ENCODE measurements around the gene HIRIP3. TPM values are rescaled to one million over a fixed set of nuclear protein-coding genes. Genes with fewer than 3 reads are reported as not detected.

The HIRIP3 gene
- total RNA-seq, 2 donors from 2014 or later, result 12.1 to 14.2 TPM

DNA sequence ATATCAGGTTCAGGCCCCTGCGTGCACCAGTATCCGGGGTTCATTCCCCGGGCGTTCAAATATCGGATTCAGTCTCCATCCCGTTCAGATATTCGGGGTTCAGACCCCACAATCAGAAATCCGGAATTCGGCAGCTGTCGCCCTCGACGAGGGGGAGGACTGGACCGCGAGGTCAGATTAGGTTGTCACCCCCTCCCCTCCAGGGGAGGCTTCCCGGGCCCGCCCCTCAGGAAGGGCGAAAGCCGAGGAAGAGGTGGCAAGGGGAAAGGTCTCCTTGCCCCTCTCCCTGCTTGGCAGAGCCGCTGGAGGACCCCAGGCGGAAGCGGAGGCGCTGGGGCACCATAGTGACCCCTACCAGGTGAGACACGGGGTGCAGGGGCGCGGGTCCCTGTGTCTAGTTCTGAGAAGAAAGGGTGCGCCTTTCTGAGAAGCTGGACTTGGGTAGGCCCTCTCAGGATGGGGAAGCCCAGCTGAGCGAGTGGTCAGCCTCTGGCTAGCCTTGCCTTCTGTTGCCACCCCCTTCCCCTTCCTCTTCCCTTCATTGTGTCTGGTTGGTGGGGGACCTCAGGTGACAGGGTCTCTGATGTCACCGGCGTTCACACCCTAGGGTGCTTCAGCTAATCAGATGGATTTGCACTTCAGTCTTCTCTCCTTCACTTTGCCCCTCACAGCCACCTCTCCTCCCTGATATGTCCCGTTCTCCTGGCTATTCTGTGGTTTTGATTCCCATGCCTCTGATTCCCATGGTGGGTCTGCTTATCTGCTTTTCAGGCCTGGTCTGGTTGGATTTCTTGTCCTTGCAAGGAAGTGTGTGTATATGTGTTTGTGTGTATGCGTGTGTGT is 20.9 kb downstream of the HIRIP3 start:
- intact Hi-C loops (cut with DNase I), result no loop called here
- peak; percentile 88 for DNase-seq (ENCODE audit: low spot score)

- intact Hi-C loops (cut with DNase I), result no loop called here
- DNase-seq (ENCODE audit: low spot score), result peak; percentile 99
Observed at GRCh38 chr16:29973384-29974246, 21.8 kb downstream of the HIRIP3 start, which contains the start of gene TAOK2. TAOK2 (plus strand) TSS chr16:29973868; CDS start chr16:29977773, 3,905 bp downstream.

DNA sequence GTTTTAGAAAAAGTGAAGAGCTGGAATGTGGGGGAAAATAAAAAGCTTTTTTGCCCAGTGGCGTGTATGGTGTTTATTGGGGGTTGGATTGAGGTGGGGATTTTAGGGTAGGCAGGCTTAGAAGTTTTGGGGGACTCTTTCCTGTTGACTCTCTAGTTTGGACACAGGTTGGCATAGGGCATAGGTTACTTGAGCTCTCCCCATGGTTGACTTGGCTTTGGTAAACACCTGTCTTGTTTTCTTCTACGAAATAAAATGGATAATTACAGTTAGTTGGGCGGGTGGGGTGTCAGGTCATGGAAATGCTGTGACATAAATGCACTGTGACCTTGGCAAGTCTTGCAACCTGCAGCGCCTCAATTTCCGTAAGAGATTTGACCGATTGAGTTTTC is 22.4 kb downstream of the HIRIP3 start:
- DNase-seq (ENCODE audit: low spot score), result no peak
- intact Hi-C loops (cut with DNase I), result no loop called here

DNA sequence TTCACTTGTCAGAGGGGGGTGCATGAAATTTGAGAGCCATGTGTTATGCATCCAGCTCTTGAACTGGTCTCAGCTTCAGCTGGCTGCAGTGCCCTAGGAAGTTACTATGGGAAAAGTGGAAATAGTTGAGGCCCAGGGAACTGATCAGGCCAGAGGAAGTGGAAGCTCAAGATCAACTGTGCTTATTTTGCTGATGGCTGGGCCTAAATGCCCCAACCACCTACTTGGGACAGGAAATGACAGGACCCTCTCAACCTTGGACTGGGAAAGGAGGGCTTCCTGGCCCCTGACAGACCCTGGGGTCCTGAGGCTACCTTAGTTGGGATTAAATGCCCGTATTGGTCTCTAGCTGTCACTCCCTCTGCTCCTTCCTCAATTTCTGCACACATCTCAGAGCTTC is 22.9 kb downstream of the HIRIP3 start:
- no peak for DNase-seq (ENCODE audit: low spot score)
- intact Hi-C loops (cut with DNase I), result no loop called here

DNA sequence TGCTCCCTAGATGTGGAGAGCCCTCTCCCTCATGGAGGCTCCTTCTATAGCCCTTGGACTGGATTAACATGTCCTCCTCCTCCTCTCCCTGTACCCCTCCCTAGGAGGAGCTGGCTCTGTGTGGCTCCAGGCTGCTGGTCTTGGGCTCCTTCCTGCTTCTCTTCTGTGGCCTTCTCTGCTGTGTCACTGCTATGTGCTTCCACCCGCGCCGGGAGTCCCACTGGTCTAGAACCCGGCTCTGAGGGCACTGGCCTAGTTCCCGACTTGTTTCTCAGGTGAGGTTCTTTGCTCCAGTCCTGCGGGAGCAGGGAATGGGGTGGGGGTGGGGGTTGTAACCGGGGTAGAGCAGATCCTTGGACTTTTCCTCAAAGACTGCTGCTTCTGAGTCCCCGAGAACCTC is 24.1 kb downstream of the HIRIP3 start:
- peak; percentile 28 for DNase-seq (ENCODE audit: low spot score)

DNA sequence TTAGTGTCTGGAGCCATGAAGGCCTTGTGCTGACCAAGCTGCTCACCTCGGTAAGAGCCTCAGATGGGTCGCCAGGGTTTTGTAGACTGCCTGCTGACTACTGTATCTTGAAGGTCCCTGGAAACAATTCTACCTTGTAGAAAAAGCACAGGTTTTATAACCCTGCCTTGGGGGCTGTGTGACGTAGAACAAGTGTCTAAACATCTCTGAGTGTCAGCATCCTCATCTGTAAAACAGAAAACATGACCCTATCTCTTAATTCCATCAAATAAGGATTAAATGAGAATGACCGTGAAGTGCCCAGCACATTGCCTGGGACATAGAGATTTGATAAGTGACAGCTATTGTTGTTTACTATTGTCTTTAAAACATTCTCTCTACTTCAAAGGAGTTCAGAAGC is 27.2 kb downstream of the HIRIP3 start:
- intact Hi-C loops (cut with DNase I), result no loop called here
- DNase-seq (ENCODE audit: low spot score), result no peak

More for the DNA sequence above, 24.1 kb downstream of the HIRIP3 start:
- intact Hi-C loops (cut with DNase I), result no loop called here

DNA sequence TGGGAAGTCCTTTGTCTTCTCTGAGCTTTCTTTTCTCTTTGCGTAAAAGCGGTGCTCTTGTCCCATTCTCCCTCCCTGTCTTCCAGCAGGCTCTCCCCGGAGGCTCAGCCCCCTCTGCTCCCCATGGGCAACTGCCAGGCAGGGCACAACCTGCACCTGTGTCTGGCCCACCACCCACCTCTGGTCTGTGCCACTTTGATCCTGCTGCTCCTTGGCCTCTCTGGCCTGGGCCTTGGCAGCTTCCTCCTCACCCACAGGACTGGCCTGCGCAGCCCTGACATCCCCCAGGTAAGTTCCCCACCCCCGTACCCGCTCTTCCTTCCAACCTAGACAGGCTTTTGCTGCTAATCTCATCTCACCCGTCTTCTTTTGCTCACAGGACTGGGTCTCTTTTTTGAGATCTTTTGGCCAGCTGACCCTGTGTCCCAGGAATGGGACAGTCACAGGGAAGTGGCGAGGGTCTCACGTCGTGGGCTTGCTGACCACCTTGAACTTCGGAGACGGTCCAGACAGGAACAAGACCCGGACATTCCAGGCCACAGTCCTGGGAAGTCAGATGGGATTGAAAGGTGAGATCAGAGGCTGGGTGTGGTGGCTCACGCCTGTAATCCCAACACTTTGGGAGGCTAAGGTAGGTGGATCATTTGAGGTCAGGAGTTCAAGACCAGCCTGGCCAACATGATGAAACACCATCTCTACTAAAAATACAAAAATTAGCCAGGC is 32.2 kb downstream of the HIRIP3 start:
- intact Hi-C loops (cut with DNase I), result loop anchor here in 1 of 2 donors (5.0 kb wide), 2 partner anchors 36 to 101 kb away; partner anchors contain the start of genes CDIPT and KCTD13
- peak; percentile 76 for DNase-seq (ENCODE audit: low spot score)

GRCh38 chr16:29962344-29962994 is 32.9 kb downstream of the HIRIP3 start:
- intact Hi-C loops (cut with DNase I), result loop anchor here in 1 of 2 donors (5.0 kb wide), 2 partner anchors 35 to 100 kb away; partner anchors contain the start of genes CDIPT and KCTD13
- peak; percentile 28 for DNase-seq (ENCODE audit: low spot score)

DNA sequence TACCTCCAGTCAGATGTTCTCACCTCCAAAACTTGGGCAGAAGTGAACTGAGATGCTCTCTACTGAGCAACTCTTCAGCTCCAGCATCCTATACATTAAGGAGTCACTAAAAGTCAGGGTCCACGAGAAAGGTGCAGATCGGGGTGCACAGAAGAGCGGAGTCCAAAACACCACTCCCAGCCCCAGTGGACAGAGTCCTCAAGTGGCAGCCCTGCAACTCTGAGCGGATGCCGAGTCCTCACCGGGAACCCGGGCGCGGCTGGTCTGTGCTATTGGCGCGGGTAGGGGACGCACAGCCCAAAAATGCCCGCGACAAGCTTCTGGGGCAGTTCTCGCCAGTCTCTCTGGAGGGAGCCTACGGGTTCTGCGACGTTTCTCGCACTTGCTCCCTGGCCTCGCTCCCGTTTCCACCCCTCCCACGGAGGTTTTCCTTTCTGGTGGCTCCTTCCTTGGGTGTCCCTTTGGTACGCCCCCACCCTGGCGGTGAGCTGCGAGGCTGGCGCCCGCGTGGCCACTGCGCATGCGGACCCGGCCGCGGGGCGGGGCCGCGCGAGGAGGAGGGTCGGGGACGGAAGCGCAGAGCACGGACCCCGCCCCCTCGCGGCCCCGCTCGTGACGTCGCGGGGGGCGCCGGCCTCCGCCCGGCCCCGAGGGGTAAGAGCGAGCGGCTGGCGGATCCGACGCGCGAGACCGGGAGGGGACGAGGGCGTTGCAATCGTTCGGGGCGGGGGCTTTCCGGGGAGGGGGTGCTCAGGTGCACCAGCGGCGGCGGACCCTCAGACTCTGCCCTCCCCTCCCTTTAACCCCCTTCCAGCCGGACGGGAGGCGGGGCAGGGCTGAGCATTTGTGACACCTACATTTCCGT is 33.7 kb downstream of the HIRIP3 start, which contains the start of gene TMEM219:
TMEM219 (plus strand) TSS at position 601 of the 865 bp plus-strand sequence. CDS start 1,065 bp downstream, outside the sequence.
- DNase-seq (ENCODE audit: low spot score), result peak; percentile 96
- intact Hi-C loops (cut with DNase I), result loop anchor here in 1 of 2 donors (5.0 kb wide), 2 partner anchors 34 to 99 kb away; partner anchors contain the start of genes CDIPT and KCTD13

GRCh38 chr16:29961127-29961478 is 34.3 kb downstream of the HIRIP3 start:
- intact Hi-C loops (cut with DNase I), result loop anchor here in 1 of 2 donors (5.0 kb wide), 2 partner anchors 34 to 99 kb away; partner anchors contain the start of genes CDIPT and KCTD13
- no peak for DNase-seq (ENCODE audit: low spot score)

DNA sequence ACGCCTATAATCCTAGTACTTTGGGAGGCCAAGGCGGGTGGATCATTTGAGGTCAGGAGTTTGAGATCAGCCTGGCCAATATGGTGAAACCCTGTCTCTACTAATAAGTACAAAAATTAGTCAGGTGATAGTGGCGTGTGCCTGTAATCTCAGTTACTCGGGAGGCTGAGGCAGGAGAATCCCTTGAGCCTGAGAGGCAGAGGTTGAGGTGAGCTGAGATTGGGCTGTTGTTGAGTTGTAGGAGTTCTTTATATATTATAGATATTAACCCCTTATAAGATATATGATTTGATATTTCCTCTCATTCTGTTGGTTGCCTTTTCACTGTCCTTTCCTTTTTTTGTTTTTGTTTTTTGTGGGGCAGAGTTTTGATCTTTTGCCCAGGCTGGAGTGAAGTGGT is 35.6 kb downstream of the HIRIP3 start:
- intact Hi-C loops (cut with DNase I), result loop anchor here in 1 of 2 donors (5.0 kb wide), 2 partner anchors 33 to 98 kb away; partner anchors contain the start of genes CDIPT and KCTD13
- peak; percentile 12 for DNase-seq (ENCODE audit: low spot score)

GRCh38 chr16:29959293-29959692 is 36.1 kb downstream of the HIRIP3 start:
- intact Hi-C loops (cut with DNase I), result no loop called here
- no peak for DNase-seq (ENCODE audit: low spot score)

DNA sequence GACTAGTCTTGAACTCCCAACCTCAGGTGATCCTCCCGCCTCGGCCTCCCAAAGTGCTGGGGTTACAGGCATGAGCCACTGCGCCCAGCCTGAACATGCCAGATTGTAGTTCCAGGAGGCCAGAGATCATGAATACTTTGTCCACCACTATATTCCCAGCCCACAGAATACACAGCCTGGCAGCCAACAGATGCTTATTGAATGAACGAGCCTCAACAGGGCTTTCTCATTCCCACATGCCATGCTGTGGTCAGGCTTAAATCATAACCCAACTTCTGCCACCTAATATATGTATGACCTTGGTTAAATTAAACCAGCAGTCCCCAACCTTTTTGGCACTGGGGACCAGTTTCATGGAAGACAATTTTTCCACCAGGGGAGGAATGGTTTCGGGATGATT is 36.7 kb downstream of the HIRIP3 start:
- intact Hi-C loops (cut with DNase I), result no loop called here

DNA sequence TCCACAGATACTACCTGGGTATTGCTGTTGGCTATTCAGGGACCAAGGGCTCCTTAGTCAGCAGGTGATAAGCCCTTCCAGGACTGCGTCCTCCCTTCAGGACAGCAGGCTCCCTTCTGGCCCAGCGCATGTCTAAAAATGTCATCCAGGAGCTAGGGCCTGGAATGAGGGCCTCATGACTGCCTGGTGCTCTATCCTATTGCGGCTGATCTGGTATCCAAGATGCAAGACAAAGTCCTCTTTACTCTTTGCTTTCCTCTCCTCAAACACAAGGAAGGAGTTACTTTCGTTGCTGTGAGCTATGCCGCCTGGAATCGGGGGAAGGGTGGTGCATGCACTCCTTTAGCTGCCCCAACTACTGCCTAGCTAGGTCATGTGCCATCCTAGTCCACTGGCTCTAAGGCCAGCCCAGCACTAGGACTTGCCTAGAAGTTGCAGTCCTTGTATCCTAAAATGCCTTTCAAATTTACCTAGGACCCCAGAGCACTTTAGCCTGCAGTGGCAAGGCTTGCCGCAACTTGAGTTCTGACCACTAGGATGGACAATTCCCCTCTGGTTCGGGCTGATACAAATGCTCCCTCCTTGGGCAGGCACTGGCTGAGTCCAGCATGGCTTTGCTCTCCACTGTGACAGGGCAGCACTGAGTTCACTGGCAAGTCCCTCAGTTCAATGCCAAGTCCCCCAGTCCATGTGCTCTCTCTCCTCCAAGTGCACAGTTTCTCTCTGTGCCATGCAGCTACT is 43.6 kb downstream of the HIRIP3 start:
- intact Hi-C loops (cut with DNase I), result no loop called here
- DNase-seq (ENCODE audit: low spot score), result no peak

More for the DNA sequence above, 36.7 kb downstream of the HIRIP3 start:
- no peak for DNase-seq (ENCODE audit: low spot score)

- intact Hi-C loops (cut with DNase I), result no loop called here
- no peak for DNase-seq (ENCODE audit: low spot score)
Observed at GRCh38 chr16:29950806-29951461, 44.5 kb downstream of the HIRIP3 start.

DNA sequence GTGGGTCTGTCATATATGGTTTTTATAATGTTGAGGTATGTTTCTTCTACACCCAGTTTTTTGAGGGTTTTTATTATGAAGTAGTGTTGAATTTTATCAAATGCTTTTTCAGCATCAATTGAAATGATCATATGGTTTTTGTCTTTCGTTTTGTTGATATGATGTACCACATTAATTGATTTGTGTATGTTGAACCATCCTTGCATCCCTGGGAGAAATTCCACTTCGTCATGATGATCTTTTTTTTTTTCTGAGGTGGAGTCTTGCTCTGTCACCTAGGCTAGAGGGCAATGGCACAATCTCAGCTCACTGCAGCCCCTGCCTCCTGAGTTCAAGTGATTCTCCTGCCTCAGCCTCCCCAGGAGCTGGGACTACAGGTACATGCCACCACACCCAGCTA is 47.5 kb downstream of the HIRIP3 start:
- intact Hi-C loops (cut with DNase I), result loop anchor here in 1 of 2 donors (10.0 kb wide), 1 partner anchor 73 kb away; no protein-coding TSS in a partner anchor
- DNase-seq (ENCODE audit: low spot score), result no peak

Data from posterior vena cava (tissue), 2 donors.